NCI-H774 (cell line): ENCODE measurements around the gene IL6.
"Not testable (repeated sequence)": the region's sequence is repeated elsewhere in the genome, so short reads cannot be mapped to it uniquely, and the experiment has no call there.

ENCODE experiments used
- DNase-seq: peaks from one replicate; lab custom pipeline; 2025; lab: John Stamatoyannopoulos, UW

The IL6 gene

GRCh38 chr7:22703978-22704610 is 22.9 kb upstream of the IL6 start:
- not testable (repeated sequence) for DNase-seq

- not testable (repeated sequence) for DNase-seq
These were observed 22.3 kb upstream of the IL6 start for GRCh38 chr7:22704722-22705121.

GRCh38 chr7:22705874-22706273 is 21.1 kb upstream of the IL6 start:
- DNase-seq: not testable (repeated sequence)

- DNase-seq: not testable (repeated sequence)
These were observed 19.8 kb upstream of the IL6 start for GRCh38 chr7:22707026-22707691.

- DNase-seq: not testable (repeated sequence)
These were observed 18.8 kb upstream of the IL6 start for GRCh38 chr7:22708214-22708613.

GRCh38 chr7:22708677-22709061 is 18.3 kb upstream of the IL6 start:
- DNase-seq: not testable (repeated sequence)

- not testable (repeated sequence) for DNase-seq
These were observed 17.8 kb upstream of the IL6 start for GRCh38 chr7:22709062-22709829.

GRCh38 chr7:22709857-22710256 is 17.1 kb upstream of the IL6 start:
- no peak for DNase-seq

GRCh38 chr7:22712999-22713398 is 14.0 kb upstream of the IL6 start:
- DNase-seq: no peak

GRCh38 chr7:22713463-22713862 is 13.5 kb upstream of the IL6 start:
- no peak for DNase-seq

- DNase-seq: no peak
These were observed 11.0 kb upstream of the IL6 start for GRCh38 chr7:22715969-22716368.

- DNase-seq: no peak
These were observed 9.2 kb upstream of the IL6 start for GRCh38 chr7:22717760-22718159.

- DNase-seq: no peak
These were observed 8.7 kb upstream of the IL6 start for GRCh38 chr7:22718200-22718711.

GRCh38 chr7:22718911-22719420 is 8.0 kb upstream of the IL6 start:
- DNase-seq: no peak

- DNase-seq: no peak
These were observed 5.9 kb upstream of the IL6 start for GRCh38 chr7:22720791-22721786.

- DNase-seq: no peak
These were observed 4.3 kb upstream of the IL6 start for GRCh38 chr7:22722536-22723180.

GRCh38 chr7:22723181-22723601 is 3.8 kb upstream of the IL6 start:
- no peak for DNase-seq

- no peak for DNase-seq
These were observed 3.4 kb upstream of the IL6 start for GRCh38 chr7:22723637-22724036.

- no peak for DNase-seq
These were observed 2.1 kb upstream of the IL6 start for GRCh38 chr7:22724861-22725260.

- no peak for DNase-seq
These were observed 1.4 kb upstream of the IL6 start for GRCh38 chr7:22725585-22725984.
